ENCODE data around the gene TRIM61.

DNA sequence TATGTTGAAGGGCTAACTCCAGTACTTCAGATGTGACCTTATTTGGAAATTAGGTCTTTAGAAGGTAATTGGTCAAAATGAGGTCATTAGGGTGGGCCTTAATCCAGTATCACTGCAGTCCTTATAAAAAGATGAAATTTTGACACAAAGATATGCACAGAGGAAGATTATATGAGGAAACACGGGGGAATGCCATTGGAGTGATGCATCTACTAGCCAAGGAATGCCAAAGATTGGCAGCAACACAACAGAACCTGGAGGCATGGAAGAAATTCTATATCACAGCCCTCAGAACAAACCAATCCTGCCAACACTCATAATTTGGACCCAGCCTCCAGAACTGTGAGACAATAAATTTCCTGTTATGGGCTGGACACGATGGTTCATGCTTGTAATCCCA is 17.6 kb downstream of the TRIM61 start:
- TF ChIP-seq, protein P1, sequence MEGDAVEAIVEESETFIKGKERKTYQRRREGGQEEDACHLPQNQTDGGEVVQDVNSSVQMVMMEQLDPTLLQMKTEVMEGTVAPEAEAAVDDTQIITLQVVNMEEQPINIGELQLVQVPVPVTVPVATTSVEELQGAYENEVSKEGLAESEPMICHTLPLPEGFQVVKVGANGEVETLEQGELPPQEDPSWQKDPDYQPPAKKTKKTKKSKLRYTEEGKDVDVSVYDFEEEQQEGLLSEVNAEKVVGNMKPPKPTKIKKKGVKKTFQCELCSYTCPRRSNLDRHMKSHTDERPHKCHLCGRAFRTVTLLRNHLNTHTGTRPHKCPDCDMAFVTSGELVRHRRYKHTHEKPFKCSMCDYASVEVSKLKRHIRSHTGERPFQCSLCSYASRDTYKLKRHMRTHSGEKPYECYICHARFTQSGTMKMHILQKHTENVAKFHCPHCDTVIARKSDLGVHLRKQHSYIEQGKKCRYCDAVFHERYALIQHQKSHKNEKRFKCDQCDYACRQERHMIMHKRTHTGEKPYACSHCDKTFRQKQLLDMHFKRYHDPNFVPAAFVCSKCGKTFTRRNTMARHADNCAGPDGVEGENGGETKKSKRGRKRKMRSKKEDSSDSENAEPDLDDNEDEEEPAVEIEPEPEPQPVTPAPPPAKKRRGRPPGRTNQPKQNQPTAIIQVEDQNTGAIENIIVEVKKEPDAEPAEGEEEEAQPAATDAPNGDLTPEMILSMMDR (optimal IDR thresholded peaks at IDR 0.05 in 1 of 3, IDR thresholded peaks at IDR 0.05 in 1 of 3, conservative IDR thresholded peaks at IDR 0.05 in 1 of 3; ENCODE audit: extremely low read depth in 1 of 3, insufficient read depth in 2 of 3, low read length in 3 of 3): no peak
- no peak for TF ChIP-seq EZH2 (IDR thresholded peaks at IDR 0.05; ENCODE audit: low read length)

Data from keratinocyte (primary cell).